Peyer's patch (tissue), 4 donors: ENCODE measurements around the gene PSG4.
"Not testable (repeated sequence)": the region's sequence is repeated elsewhere in the genome, so short reads cannot be mapped to it uniquely, and the experiment has no call there.

Source experiments
- CTCF ChIP-seq, 6 experiments: fragments of 450-650 bp in 4 of 6; fragments of 200-600 bp in 2 of 6; sonication (generic) in 1 of 6; IDR thresholded peaks; one replicate each; pipeline ENCODE4 v1.5.1; 2017 to 2019; ENCODE audit warnings: antibody characterized with exemption in 6 of 6, mild to moderate bottlenecking in 3 of 6, moderate library complexity in 1 of 6
- POLR2A ChIP-seq, 2 donors: fragments of 450-650 bp; IDR thresholded peaks; one replicate each; pipeline ENCODE4 v1.5.1; 2017; ENCODE audit warnings: antibody characterized with exemption in 2 of 2, mild to moderate bottlenecking in 2 of 2, moderate library complexity in 2 of 2

- not testable (repeated sequence) for TF ChIP-seq CTCF, POLR2A (IDR thresholded peaks at IDR 0.05)
Measured at GRCh38 chr19:43197666-43198397, 7.6 kb downstream of the PSG4 start.
